HepG2 (cell line): ENCODE results near the gene NCKAP1. TPM values are rescaled to one million over a fixed set of nuclear protein-coding genes. Genes with fewer than 3 reads are reported as not detected.

Experiments used
- ARNT ChIP-seq: fragments of 450-650 bp; IDR thresholded peaks from 2 replicates; pipeline ENCODE4 v1.6.1; 2017
- CHD2 ChIP-seq: IDR thresholded peaks from 2 replicates; pipeline ENCODE4 v1.6.1; 2011; ENCODE audit warnings: low read depth, low read length, improper control_type of control experiment
- ESRRA ChIP-seq: sonication (generic); formaldehyde crosslinking; IDR thresholded peaks from 2 replicates; pipeline ENCODE4 v1.5.1; 2020; ENCODE audit warnings: mild to moderate bottlenecking, low read depth, missing genetic modification reagents
- GFI1 ChIP-seq: sonication (generic); formaldehyde crosslinking; IDR thresholded peaks from 2 replicates; pipeline ENCODE4 v1.5.0; 2020; ENCODE audit warnings: missing genetic modification reagents, mild to moderate bottlenecking, borderline replicate concordance
- IRX3 ChIP-seq: sonication (generic); formaldehyde crosslinking; IDR thresholded peaks from 2 replicates; pipeline ENCODE4 v1.8.1; 2023; ENCODE audit warnings: mild to moderate bottlenecking, low read depth, missing genetic modification reagents, borderline replicate concordance
- KDM1A ChIP-seq: IDR thresholded peaks from 2 replicates; pipeline ENCODE4 v1.6.1; 2016; ENCODE audit warnings: missing compliant biosample characterization
- KDM5A ChIP-seq: fragments of 200-600 bp; sonication (generic); IDR thresholded peaks from 2 replicates; pipeline ENCODE4 v1.7.0; 2018; ENCODE audit warnings: antibody characterized with exemption, mild to moderate bottlenecking, low read length, borderline replicate concordance
- KDM5B ChIP-seq: sonication (generic); formaldehyde crosslinking; IDR thresholded peaks from 2 replicates; pipeline ENCODE4 v1.4.0; 2020; ENCODE audit warnings: missing genetic modification reagents, mild to moderate bottlenecking, borderline replicate concordance
- MZF1 ChIP-seq: sonication (generic); formaldehyde crosslinking; IDR thresholded peaks from 2 replicates; pipeline ENCODE4 v1.8.1; 2023; ENCODE audit warnings: mild to moderate bottlenecking, missing genetic modification reagents, borderline replicate concordance
- PRPF4 ChIP-seq: fragments of 200-400 bp; formaldehyde crosslinking; IDR thresholded peaks from 2 replicates; pipeline ENCODE4 v1.6.1; 2016; ENCODE audit warnings: low read length, low read depth; ENCODE audit not compliant: poor library complexity, severe bottlenecking
- RBFOX2 ChIP-seq: fragments of 200-400 bp; formaldehyde crosslinking; IDR thresholded peaks from 2 replicates; pipeline ENCODE4 v1.6.1; 2017; ENCODE audit warnings: low read depth, mild to moderate bottlenecking, low read length
- SAFB2 ChIP-seq: sonication (generic); formaldehyde crosslinking; IDR thresholded peaks from 2 replicates; pipeline ENCODE4 v1.5.1; 2020; ENCODE audit warnings: missing genetic modification reagents, low read depth, mild to moderate bottlenecking, borderline replicate concordance
- SIN3A ChIP-seq: IDR thresholded peaks from 2 replicates; pipeline ENCODE4 v1.6.1; 2011; ENCODE audit warnings: low read depth, mild to moderate bottlenecking, control low read depth, low read length, borderline replicate concordance
- SIX1 ChIP-seq: sonication (generic); formaldehyde crosslinking; IDR thresholded peaks from 2 replicates; pipeline ENCODE4 v1.4.0; 2020; ENCODE audit warnings: missing genetic modification reagents, borderline replicate concordance
- THAP7 ChIP-seq: sonication (generic); formaldehyde crosslinking; IDR thresholded peaks from 2 replicates; pipeline ENCODE4 v1.8.1; 2023; ENCODE audit warnings: mild to moderate bottlenecking, missing genetic modification reagents
- ZNF543 ChIP-seq: sonication (generic); formaldehyde crosslinking; IDR thresholded peaks from 2 replicates; pipeline ENCODE4 v1.4.0; 2020; ENCODE audit warnings: mild to moderate bottlenecking, missing genetic modification reagents
- ZNF564 ChIP-seq: sonication (generic); formaldehyde crosslinking; IDR thresholded peaks from 2 replicates; pipeline ENCODE4 v1.8.1; 2023; ENCODE audit warnings: mild to moderate bottlenecking, missing genetic modification reagents
- ZNF747 ChIP-seq: sonication (generic); formaldehyde crosslinking; IDR thresholded peaks from 2 replicates; pipeline ENCODE4 v1.8.1; 2023; ENCODE audit warnings: missing genetic modification reagents, mild to moderate bottlenecking, borderline replicate concordance
- ZNF768 ChIP-seq: sonication (generic); formaldehyde crosslinking; IDR thresholded peaks from 2 replicates; pipeline ENCODE4 v1.4.0; 2020; ENCODE audit warnings: missing genetic modification reagents
- ZNF781 ChIP-seq: sonication (generic); formaldehyde crosslinking; IDR thresholded peaks from 2 replicates; pipeline ENCODE4 v1.5.1; 2020; ENCODE audit warnings: borderline replicate concordance, mild to moderate bottlenecking, missing genetic modification reagents; ENCODE audit errors: not compliant biosample characterization
- ZSCAN30 ChIP-seq: sonication (generic); formaldehyde crosslinking; IDR thresholded peaks from 2 replicates; pipeline ENCODE4 v1.5.0; 2020; ENCODE audit warnings: mild to moderate bottlenecking, missing genetic modification reagents
- polyA plus RNA-seq, 8 experiments: library from polyadenylated mRNA; depleted of rRNA in 3 of 8; stranded (reverse) in 7 of 8; unstranded in 1 of 8; fragments of >200 nt; fragmentation: Illumina TruSeq in 4 of 8; extraction: Trizol in 4 of 8; gene quantifications; 2 replicates each; pipeline versions ENCODE4 v1.2.1 to v1.2.3, GENCODE V29; 2011 to 2016; ENCODE audit warnings: low read depth in 4 of 8, missing spikeins in 1 of 8, mixed read lengths in 1 of 8; ENCODE audit not compliant: insufficient read depth in 1 of 8
- total RNA-seq, 5 experiments: library from RNA; depleted of rRNA; stranded (reverse); fragments of >200 nt; fragmentation: Illumina TruSeq; extraction: Trizol; gene quantifications; 2 replicates each; pipeline ENCODE4 v1.2.3, GENCODE V29; 2016; ENCODE audit warnings: low read depth in 1 of 5
- TF ChIP-seq, protein P1 (sequence below): IDR thresholded peaks from 2 replicates; pipeline ENCODE4 v1.6.1; 2016; ENCODE audit warnings: mild to moderate bottlenecking
- TF ChIP-seq, protein P2 (sequence below): sonication (generic); formaldehyde crosslinking; IDR thresholded peaks from 2 replicates; pipeline ENCODE4 v1.4.0; 2020; ENCODE audit warnings: mild to moderate bottlenecking, missing genetic modification reagents, borderline replicate concordance

The NCKAP1 gene
- total and polyA plus RNA-seq, 2 of the 13 experiments (the other 11 are each of a cell fraction or from before 2014, with no cell fraction given) = 72.1 to 96.3 TPM

DNA sequence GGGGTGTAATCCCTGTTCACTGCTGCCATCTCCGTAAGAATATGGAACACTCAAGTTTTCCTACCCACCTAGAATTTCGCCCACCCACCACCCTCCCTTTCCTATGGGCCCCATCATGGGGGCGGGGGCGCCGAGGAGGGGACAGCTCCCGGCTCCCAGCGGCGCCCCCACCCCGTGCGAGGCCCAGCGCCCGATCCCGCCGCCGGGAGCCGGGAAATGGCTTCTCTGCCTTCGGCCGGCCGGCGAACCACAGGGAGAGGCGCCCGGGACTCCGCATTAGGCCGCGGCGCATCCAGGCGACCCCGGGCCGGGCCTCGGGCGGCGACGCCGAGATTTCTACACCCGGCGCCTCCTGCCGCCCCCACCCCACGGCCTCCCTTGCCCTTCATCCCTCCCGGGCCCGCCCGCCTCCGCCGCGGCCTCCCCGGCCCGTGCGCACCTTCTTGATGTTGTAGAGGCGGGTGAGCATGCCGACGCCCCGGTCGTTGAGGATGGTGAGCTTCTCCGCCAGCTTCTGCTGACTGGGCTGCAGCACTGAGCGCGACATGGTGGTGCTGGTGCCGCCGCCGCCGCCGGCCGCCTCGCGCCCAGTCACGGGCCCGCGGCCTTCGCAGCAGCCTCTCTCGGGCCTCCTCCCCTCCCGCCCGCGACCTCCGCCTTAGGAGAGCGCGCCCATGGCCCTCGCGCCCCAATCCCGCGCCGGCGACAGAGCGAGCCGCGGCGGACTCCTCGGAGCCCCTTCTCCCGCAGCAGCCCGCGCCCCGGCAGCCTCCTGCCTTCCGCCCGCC is 510 bp downstream of the NCKAP1 start (continued):
- TF ChIP-seq ZNF768 (no peak; the same call in 1 of the 2 replicates), KDM1A (CRISPR knock-in tag) (no peak), THAP7 (CRISPR knock-in tag) (no peak), PRPF4 (no peak), CHD2 (no peak), ZSCAN30 (CRISPR knock-in tag) (no peak), MZF1 (no peak), SIX1 (CRISPR knock-in tag) (no peak), KDM5A (no peak; the same call in 1 of the 2 replicates), ZNF747 (CRISPR knock-in tag) (peak; percentile 69; the same call in 1 of the 2 replicates), KDM5B (peak; percentile 88), RBFOX2 (peak; percentile 85), SIN3A (no peak), GFI1 (CRISPR knock-in tag) (peak; percentile 41; the same call in 1 of the 2 replicates), ZNF564 (peak; percentile 59; the same call in 1 of the 2 replicates), ZNF781 (CRISPR knock-in tag) (no peak), ZNF543 (CRISPR knock-in tag) (peak; percentile 43; the same call in 1 of the 2 replicates), ARNT (no peak), SAFB2 (CRISPR knock-in tag) (peak; percentile 83; the same call in 1 of the 2 replicates), ESRRA (CRISPR knock-in tag) (peak; percentile 37; the same call in 1 of the 2 replicates), IRX3 (CRISPR knock-in tag) (no peak)
- TF ChIP-seq, protein P1, sequence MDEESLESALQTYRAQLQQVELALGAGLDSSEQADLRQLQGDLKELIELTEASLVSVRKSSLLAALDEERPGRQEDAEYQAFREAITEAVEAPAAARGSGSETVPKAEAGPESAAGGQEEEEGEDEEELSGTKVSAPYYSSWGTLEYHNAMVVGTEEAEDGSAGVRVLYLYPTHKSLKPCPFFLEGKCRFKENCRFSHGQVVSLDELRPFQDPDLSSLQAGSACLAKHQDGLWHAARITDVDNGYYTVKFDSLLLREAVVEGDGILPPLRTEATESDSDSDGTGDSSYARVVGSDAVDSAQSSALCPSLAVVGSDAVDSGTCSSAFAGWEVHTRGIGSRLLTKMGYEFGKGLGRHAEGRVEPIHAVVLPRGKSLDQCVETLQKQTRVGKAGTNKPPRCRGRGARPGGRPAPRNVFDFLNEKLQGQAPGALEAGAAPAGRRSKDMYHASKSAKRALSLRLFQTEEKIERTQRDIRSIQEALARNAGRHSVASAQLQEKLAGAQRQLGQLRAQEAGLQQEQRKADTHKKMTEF (CRISPR knock-in tag) = no peak
- TF ChIP-seq, protein P2, sequence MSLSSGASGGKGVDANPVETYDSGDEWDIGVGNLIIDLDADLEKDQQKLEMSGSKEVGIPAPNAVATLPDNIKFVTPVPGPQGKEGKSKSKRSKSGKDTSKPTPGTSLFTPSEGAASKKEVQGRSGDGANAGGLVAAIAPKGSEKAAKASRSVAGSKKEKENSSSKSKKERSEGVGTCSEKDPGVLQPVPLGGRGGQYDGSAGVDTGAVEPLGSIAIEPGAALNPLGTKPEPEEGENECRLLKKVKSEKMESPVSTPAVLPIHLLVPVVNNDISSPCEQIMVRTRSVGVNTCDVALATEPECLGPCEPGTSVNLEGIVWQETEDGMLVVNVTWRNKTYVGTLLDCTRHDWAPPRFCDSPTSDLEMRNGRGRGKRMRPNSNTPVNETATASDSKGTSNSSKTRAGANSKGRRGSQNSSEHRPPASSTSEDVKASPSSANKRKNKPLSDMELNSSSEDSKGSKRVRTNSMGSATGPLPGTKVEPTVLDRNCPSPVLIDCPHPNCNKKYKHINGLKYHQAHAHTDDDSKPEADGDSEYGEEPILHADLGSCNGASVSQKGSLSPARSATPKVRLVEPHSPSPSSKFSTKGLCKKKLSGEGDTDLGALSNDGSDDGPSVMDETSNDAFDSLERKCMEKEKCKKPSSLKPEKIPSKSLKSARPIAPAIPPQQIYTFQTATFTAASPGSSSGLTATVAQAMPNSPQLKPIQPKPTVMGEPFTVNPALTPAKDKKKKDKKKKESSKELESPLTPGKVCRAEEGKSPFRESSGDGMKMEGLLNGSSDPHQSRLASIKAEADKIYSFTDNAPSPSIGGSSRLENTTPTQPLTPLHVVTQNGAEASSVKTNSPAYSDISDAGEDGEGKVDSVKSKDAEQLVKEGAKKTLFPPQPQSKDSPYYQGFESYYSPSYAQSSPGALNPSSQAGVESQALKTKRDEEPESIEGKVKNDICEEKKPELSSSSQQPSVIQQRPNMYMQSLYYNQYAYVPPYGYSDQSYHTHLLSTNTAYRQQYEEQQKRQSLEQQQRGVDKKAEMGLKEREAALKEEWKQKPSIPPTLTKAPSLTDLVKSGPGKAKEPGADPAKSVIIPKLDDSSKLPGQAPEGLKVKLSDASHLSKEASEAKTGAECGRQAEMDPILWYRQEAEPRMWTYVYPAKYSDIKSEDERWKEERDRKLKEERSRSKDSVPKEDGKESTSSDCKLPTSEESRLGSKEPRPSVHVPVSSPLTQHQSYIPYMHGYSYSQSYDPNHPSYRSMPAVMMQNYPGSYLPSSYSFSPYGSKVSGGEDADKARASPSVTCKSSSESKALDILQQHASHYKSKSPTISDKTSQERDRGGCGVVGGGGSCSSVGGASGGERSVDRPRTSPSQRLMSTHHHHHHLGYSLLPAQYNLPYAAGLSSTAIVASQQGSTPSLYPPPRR (CRISPR knock-in tag) = no peak
